Loucy (cell line): ENCODE measurements around the gene FZD1.

Experiments used
- H2AFZ ChIP-seq: fragments of 200-600 bp; sonication (generic); 2 replicates; pipeline ENCODE4 v1.6.0; 2016; ENCODE audit warnings: antibody characterized with exemption, mild to moderate bottlenecking, low read length, moderate library complexity
- H3F3A ChIP-seq: fragments of 200-600 bp; 2 replicates; pipeline ENCODE4 v1.6.0; 2016; ENCODE audit warnings: antibody characterized with exemption, low read depth, mild to moderate bottlenecking
- H3K27me3 ChIP-seq: fragments of 200-600 bp; sonication (generic); 2 replicates; pipeline ENCODE4 v1.6.1; 2014; ENCODE audit warnings: low read length, mild to moderate bottlenecking; ENCODE audit not compliant: insufficient read depth, poor library complexity, severe bottlenecking
- H3K36me3 ChIP-seq: fragments of 200-600 bp; sonication (generic); 2 replicates; pipeline ENCODE4 v1.6.1; 2016; ENCODE audit warnings: low read length; ENCODE audit not compliant: insufficient read depth
- H3K4me1 ChIP-seq: fragments of 200-600 bp; sonication (generic); 2 replicates; pipeline ENCODE4 v1.5.1; 2014; ENCODE audit warnings: low read length, mild to moderate bottlenecking; ENCODE audit not compliant: insufficient read depth, poor library complexity, severe bottlenecking
- H3K4me2 ChIP-seq: fragments of 200-600 bp; sonication (generic); 2 replicates; pipeline ENCODE4 v1.6.0; 2014; ENCODE audit warnings: antibody characterized with exemption, low read length, low read depth, mild to moderate bottlenecking; ENCODE audit not compliant: poor library complexity, severe bottlenecking
- H3K4me3 ChIP-seq: fragments of 200-600 bp; sonication (generic); 2 replicates; pipeline ENCODE4 v1.5.1; 2014; ENCODE audit warnings: low read length, mild to moderate bottlenecking, mixed read lengths; ENCODE audit not compliant: poor library complexity, severe bottlenecking
- H3K79me2 ChIP-seq: fragments of 200-600 bp; sonication (generic); 2 replicates; pipeline ENCODE4 v1.6.1; 2014; ENCODE audit warnings: low read length; ENCODE audit not compliant: insufficient read depth
- H3K9ac ChIP-seq: fragments of 200-600 bp; sonication (generic); 2 replicates; pipeline ENCODE4 v1.6.0; 2014; ENCODE audit warnings: mild to moderate bottlenecking, low read depth, low read length, moderate library complexity; ENCODE audit not compliant: poor library complexity, severe bottlenecking
- H3K9me2 ChIP-seq: fragments of 200-600 bp; sonication (generic); replicated peaks from 2 replicates; pipeline ENCODE4 v1.6.1; 2016; ENCODE audit warnings: low read depth, low read length, mixed read lengths
- H3K9me3 ChIP-seq: fragments of 200-600 bp; sonication (generic); 2 replicates; pipeline ENCODE4 v1.6.1; 2014; ENCODE audit warnings: mild to moderate bottlenecking, antibody characterized with exemption, low read length, low read depth; ENCODE audit not compliant: insufficient read depth
- H4K20me1 ChIP-seq: fragments of 200-600 bp; sonication (generic); 2 replicates; pipeline ENCODE4 v1.6.0; 2014; ENCODE audit warnings: antibody characterized with exemption, low read length, mild to moderate bottlenecking; ENCODE audit not compliant: insufficient read depth, poor library complexity, severe bottlenecking
- EZH2phosphoT487 ChIP-seq: fragments of 200-600 bp; IDR thresholded peaks from 2 replicates; pipeline ENCODE4 v1.6.1; 2018; ENCODE audit warnings: antibody characterized with exemption, mild to moderate bottlenecking, moderate library complexity, borderline replicate concordance
- TF ChIP-seq, protein P1 (sequence below): fragments of 200-600 bp; sonication (generic); conservative IDR thresholded peaks from 2 replicates; pipeline ENCODE4 v1.5.1; 2014; ENCODE audit warnings: mild to moderate bottlenecking, antibody characterized with exemption, low read length

FZD1 gene

DNA sequence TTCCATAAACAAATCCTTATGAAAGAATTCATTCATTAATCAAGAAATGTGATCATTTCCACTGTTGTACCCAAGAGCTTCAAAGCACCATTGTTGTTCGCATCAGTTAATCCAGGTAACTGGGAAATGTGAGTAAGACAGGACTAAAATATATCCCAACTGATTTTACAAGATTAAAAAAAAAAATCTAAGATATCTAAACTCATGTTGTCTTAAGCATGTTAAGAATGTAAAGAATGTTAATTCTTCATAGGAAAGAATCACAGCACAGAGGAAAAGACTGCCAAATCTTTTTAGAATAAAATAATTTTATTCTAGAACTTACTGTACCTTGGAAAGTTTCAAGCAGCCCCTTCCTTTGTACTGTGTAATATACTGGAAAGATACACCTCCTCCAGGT lies 16.4 kb downstream of the FZD1 start:
- no peak for TF ChIP-seq EZH2phosphoT487
- TF ChIP-seq, protein P1, sequence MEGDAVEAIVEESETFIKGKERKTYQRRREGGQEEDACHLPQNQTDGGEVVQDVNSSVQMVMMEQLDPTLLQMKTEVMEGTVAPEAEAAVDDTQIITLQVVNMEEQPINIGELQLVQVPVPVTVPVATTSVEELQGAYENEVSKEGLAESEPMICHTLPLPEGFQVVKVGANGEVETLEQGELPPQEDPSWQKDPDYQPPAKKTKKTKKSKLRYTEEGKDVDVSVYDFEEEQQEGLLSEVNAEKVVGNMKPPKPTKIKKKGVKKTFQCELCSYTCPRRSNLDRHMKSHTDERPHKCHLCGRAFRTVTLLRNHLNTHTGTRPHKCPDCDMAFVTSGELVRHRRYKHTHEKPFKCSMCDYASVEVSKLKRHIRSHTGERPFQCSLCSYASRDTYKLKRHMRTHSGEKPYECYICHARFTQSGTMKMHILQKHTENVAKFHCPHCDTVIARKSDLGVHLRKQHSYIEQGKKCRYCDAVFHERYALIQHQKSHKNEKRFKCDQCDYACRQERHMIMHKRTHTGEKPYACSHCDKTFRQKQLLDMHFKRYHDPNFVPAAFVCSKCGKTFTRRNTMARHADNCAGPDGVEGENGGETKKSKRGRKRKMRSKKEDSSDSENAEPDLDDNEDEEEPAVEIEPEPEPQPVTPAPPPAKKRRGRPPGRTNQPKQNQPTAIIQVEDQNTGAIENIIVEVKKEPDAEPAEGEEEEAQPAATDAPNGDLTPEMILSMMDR, result no peak
- Histone ChIP-seq H3K9me2 (no peaks in the 10 kb centered on the region), H3K4me2 (no peak overlapping the region), H4K20me1 (no peaks in the 10 kb centered on the region), H3K9ac (no peak overlapping the region), H3K79me2 (no peaks in the 10 kb centered on the region), H3K36me3 (no peaks in the 10 kb centered on the region), H3K4me3 (no peak overlapping the region), H3K4me1 (no peaks in the 10 kb centered on the region), H3F3A (no peaks in the 10 kb centered on the region), H2AFZ (no peak overlapping the region), H3K9me3 (no peaks in the 10 kb centered on the region), H3K27me3 (no peaks in the 10 kb centered on the region)

DNA sequence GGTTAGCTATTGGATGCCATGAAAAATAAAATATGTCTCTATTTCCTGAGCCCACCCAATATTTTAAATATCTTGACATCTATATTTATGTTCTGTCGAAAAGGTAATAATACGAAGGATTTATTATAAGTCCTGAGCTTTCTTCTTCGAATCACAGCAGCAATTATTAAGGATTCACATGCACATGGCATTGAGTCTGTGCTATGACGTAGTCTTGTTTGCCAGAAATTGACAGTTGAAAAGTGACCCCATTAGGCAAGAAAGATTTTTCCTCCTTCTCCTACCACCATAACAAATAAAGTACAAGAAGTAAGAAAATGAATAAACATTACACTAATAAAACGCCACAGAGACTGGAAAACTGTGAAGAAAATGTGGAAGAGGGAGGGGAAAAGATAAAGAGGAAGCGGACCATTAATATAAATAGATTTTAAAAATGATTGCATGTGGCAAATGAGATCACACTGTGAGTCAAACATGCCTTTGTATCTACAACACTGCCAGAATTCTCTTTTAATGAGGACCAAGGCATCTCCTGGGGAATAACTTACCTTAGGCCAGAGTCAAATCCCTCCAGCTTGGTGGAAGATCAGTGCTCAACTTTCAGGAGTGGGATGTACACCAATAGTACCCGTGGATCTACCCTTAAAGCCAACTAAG lies 21.6 kb downstream of the FZD1 start:
- no peaks in the 10 kb centered on the region for H3F3A ChIP-seq
- no peaks in the 10 kb centered on the region for H3K9me3 ChIP-seq
- TF ChIP-seq EZH2phosphoT487, result no peak
- TF ChIP-seq, protein P1, result no peak
- no peaks in the 10 kb centered on the region for H3K36me3 ChIP-seq
- no peaks in the 10 kb centered on the region for H3K9me2 ChIP-seq
- H3K79me2 ChIP-seq, result no peaks in the 10 kb centered on the region
- no peak overlapping the region for H3K4me2 ChIP-seq
- no peaks in the 10 kb centered on the region for H3K27me3 ChIP-seq
- H3K4me3 ChIP-seq, result no peak overlapping the region
- no peak overlapping the region for H2AFZ ChIP-seq
- H3K9ac ChIP-seq, result no peak overlapping the region
- no peaks in the 10 kb centered on the region for H3K4me1 ChIP-seq
- no peaks in the 10 kb centered on the region for H4K20me1 ChIP-seq

DNA sequence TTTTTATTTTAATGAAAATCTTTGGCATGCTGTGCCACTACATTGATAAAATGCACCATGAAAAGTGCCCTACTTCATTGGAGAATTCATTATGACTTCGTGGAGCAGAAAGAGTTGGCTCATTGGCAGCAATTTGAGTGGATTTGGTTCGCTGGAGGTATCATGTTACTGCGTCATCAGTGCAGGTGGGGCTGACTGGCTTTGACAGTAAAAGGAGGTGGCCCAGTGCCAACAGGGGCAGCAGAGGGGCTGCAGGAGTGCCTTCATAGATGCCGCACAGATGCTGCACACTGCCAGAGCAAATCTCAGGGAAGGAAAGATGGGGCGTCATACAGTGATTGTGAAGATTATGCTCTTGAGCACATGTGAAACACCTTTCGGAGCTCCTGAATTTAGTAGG lies 22.2 kb downstream of the FZD1 start:
- TF ChIP-seq, protein P1, result no peak
- TF ChIP-seq EZH2phosphoT487, result no peak
- no peak overlapping the region for H3K4me3 ChIP-seq
- H3K4me1 ChIP-seq, result no peaks in the 10 kb centered on the region

More for the DNA sequence above, 22.2 kb downstream of the FZD1 start:
- H3K9me3 ChIP-seq, result no peaks in the 10 kb centered on the region
- H3F3A ChIP-seq, result no peaks in the 10 kb centered on the region
- no peaks in the 10 kb centered on the region for H3K27me3 ChIP-seq
- H3K36me3 ChIP-seq, result no peaks in the 10 kb centered on the region
- no peaks in the 10 kb centered on the region for H4K20me1 ChIP-seq
- H3K79me2 ChIP-seq, result no peaks in the 10 kb centered on the region
- no peaks in the 10 kb centered on the region for H3K9me2 ChIP-seq
- H3K4me2 ChIP-seq, result no peak overlapping the region
- no peak overlapping the region for H3K9ac ChIP-seq
- no peak overlapping the region for H2AFZ ChIP-seq
